ENCODE results near the gene SENP5.
"Not testable (repeated sequence)": the region's sequence is repeated elsewhere in the genome, so short reads cannot be mapped to it uniquely, and the experiment has no call there.

- TF ChIP-seq, protein P1, sequence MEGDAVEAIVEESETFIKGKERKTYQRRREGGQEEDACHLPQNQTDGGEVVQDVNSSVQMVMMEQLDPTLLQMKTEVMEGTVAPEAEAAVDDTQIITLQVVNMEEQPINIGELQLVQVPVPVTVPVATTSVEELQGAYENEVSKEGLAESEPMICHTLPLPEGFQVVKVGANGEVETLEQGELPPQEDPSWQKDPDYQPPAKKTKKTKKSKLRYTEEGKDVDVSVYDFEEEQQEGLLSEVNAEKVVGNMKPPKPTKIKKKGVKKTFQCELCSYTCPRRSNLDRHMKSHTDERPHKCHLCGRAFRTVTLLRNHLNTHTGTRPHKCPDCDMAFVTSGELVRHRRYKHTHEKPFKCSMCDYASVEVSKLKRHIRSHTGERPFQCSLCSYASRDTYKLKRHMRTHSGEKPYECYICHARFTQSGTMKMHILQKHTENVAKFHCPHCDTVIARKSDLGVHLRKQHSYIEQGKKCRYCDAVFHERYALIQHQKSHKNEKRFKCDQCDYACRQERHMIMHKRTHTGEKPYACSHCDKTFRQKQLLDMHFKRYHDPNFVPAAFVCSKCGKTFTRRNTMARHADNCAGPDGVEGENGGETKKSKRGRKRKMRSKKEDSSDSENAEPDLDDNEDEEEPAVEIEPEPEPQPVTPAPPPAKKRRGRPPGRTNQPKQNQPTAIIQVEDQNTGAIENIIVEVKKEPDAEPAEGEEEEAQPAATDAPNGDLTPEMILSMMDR (IDR thresholded peaks at IDR 0.05) = not testable (repeated sequence)
- TF ChIP-seq EZH2 (IDR thresholded peaks at IDR 0.05) = not testable (repeated sequence)
Measured at GRCh38 chr3:196944037-196944790, 76.5 kb downstream of the SENP5 start.
